ENCODE measurements around the gene SMARCC1.

Gene SMARCC1

DNA sequence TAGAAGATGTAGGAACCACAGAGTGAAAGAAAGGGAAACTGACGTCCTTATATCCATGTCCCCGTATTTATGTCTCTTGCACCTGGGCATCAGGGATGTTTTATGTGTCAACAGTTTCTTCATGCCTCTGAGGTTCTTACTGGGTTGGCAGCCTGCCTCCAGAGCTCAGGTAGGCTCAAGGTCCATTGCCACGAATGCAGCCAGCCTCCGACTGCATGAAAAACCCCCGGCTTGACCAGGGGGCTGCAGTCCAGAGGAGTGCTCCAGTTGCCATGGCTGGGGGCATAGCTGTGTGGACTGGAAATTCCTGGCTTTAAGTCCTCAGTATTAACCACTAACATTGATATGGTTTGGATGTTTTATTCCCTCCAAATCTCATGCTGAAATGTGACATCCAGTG lies 200.3 kb downstream of the SMARCC1 start:
- Histone ChIP-seq H3K4me3 (ENCODE audit: low read length, poor library complexity, severe bottlenecking) (no peak overlapping the region), H3K9me3 (ENCODE audit: insufficient read depth, low read depth, low read length) (no peaks in the 10 kb centered on the region), H3K4me2 (ENCODE audit: low read depth, low read length, poor library complexity, severe bottlenecking) (no peak overlapping the region), H4K20me1 (ENCODE audit: insufficient read depth, low read length, poor library complexity, severe bottlenecking) (no peaks in the 10 kb centered on the region), H3K36me3 (ENCODE audit: insufficient read depth, low read length) (peaks cover 17% of the 10 kb centered on the region; the same call in 1 of the 2 replicates), H2AFZ (ENCODE audit: low read length) (no peak overlapping the region), H3K4me1 (ENCODE audit: insufficient read depth, low read length, poor library complexity, severe bottlenecking) (no peaks in the 10 kb centered on the region), H3K79me2 (ENCODE audit: insufficient read depth, low read length) (no peaks in the 10 kb centered on the region), H3F3A (ENCODE audit: low read depth) (no peaks in the 10 kb centered on the region), H3K27me3 (ENCODE audit: insufficient read depth, low read length, poor library complexity, severe bottlenecking) (no peaks in the 10 kb centered on the region), H3K9ac (ENCODE audit: low read depth, low read length, poor library complexity, severe bottlenecking) (no peak overlapping the region), H3K9me2 (replicated peaks; ENCODE audit: low read depth, low read length) (no peaks in the 10 kb centered on the region)
- TF ChIP-seq, protein P1, sequence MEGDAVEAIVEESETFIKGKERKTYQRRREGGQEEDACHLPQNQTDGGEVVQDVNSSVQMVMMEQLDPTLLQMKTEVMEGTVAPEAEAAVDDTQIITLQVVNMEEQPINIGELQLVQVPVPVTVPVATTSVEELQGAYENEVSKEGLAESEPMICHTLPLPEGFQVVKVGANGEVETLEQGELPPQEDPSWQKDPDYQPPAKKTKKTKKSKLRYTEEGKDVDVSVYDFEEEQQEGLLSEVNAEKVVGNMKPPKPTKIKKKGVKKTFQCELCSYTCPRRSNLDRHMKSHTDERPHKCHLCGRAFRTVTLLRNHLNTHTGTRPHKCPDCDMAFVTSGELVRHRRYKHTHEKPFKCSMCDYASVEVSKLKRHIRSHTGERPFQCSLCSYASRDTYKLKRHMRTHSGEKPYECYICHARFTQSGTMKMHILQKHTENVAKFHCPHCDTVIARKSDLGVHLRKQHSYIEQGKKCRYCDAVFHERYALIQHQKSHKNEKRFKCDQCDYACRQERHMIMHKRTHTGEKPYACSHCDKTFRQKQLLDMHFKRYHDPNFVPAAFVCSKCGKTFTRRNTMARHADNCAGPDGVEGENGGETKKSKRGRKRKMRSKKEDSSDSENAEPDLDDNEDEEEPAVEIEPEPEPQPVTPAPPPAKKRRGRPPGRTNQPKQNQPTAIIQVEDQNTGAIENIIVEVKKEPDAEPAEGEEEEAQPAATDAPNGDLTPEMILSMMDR (conservative IDR thresholded peaks at IDR 0.05; ENCODE audit: low read length) = no peak
- TF ChIP-seq EZH2phosphoT487 (IDR thresholded peaks at IDR 0.05; ENCODE audit: borderline replicate concordance) = no peak

DNA sequence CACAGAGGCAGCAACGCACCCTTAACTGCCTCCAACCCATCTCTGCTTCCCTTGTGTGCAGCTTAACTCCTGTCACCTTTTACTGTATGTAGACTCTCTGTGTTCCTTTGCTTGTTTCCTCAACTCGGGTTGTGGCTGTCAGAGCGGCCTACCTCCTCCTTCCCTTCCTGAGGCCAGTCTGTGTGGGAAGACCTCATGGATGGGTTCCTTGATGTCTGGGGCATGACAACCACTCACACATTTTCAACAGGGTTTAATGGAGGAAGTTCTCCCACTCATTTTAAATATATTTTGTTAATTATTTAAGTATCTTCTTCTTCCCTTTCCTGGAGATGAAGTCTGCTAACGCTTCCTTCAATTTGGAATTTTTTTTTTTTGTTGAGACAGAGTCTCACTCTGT lies 201.2 kb downstream of the SMARCC1 start:
- Histone ChIP-seq H3F3A (ENCODE audit: low read depth) (no peaks in the 10 kb centered on the region), H3K9ac (ENCODE audit: low read depth, low read length, poor library complexity, severe bottlenecking) (no peak overlapping the region), H3K36me3 (ENCODE audit: insufficient read depth, low read length) (peaks cover 7% of the 10 kb centered on the region; the same call in 1 of the 2 replicates), H3K4me2 (ENCODE audit: low read depth, low read length, poor library complexity, severe bottlenecking) (no peak overlapping the region), H3K9me2 (replicated peaks; ENCODE audit: low read depth, low read length) (no peaks in the 10 kb centered on the region), H3K79me2 (ENCODE audit: insufficient read depth, low read length) (no peaks in the 10 kb centered on the region), H3K9me3 (ENCODE audit: insufficient read depth, low read depth, low read length) (no peaks in the 10 kb centered on the region), H3K4me1 (ENCODE audit: insufficient read depth, low read length, poor library complexity, severe bottlenecking) (no peaks in the 10 kb centered on the region), H4K20me1 (ENCODE audit: insufficient read depth, low read length, poor library complexity, severe bottlenecking) (no peaks in the 10 kb centered on the region), H3K27me3 (ENCODE audit: insufficient read depth, low read length, poor library complexity, severe bottlenecking) (no peaks in the 10 kb centered on the region), H2AFZ (ENCODE audit: low read length) (no peak overlapping the region), H3K4me3 (ENCODE audit: low read length, poor library complexity, severe bottlenecking) (no peak overlapping the region)
- TF ChIP-seq, protein P1 (conservative IDR thresholded peaks at IDR 0.05; ENCODE audit: low read length) = no peak
- TF ChIP-seq EZH2phosphoT487 (IDR thresholded peaks at IDR 0.05; ENCODE audit: borderline replicate concordance) = no peak

DNA sequence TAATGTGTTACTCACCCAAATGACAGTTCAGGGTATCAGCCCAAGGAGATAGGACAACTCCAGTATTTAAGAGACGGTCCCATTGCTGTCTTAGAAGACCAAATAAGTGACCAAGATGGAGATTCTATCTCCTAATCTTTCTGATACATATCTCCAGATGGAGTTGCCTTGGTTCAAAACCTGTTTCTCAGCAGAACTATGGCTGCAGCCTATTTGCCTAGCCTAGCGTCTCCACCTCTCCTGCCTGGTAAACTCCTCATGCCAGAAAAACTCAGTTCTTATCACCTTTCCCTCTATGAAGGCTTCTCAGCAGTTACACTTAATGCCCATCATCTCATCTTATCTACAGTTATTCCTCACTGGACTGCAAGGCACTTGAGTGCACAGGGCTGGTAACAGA lies 201.8 kb downstream of the SMARCC1 start:
- H3K4me2 ChIP-seq (ENCODE audit: low read depth, low read length, poor library complexity, severe bottlenecking) = no peak overlapping the region
- no peaks in the 10 kb centered on the region for H4K20me1 ChIP-seq (ENCODE audit: insufficient read depth, low read length, poor library complexity, severe bottlenecking)
- H3K27me3 ChIP-seq (ENCODE audit: insufficient read depth, low read length, poor library complexity, severe bottlenecking) = no peaks in the 10 kb centered on the region
- no peaks in the 10 kb centered on the region for H3K9me3 ChIP-seq (ENCODE audit: insufficient read depth, low read depth, low read length)
- no peaks in the 10 kb centered on the region for H3K4me1 ChIP-seq (ENCODE audit: insufficient read depth, low read length, poor library complexity, severe bottlenecking)
- H3K36me3 ChIP-seq (ENCODE audit: insufficient read depth, low read length) = peaks cover 1% of the 10 kb centered on the region; the same call in 1 of the 2 replicates
- H3K9ac ChIP-seq (ENCODE audit: low read depth, low read length, poor library complexity, severe bottlenecking) = no peak overlapping the region
- no peak overlapping the region for H2AFZ ChIP-seq (ENCODE audit: low read length)
- TF ChIP-seq, protein P1 (conservative IDR thresholded peaks at IDR 0.05; ENCODE audit: low read length) = no peak
- no peaks in the 10 kb centered on the region for H3K9me2 ChIP-seq (replicated peaks; ENCODE audit: low read depth, low read length)
- no peak overlapping the region for H3K4me3 ChIP-seq (ENCODE audit: low read length, poor library complexity, severe bottlenecking)
- no peaks in the 10 kb centered on the region for H3F3A ChIP-seq (ENCODE audit: low read depth)
- no peaks in the 10 kb centered on the region for H3K79me2 ChIP-seq (ENCODE audit: insufficient read depth, low read length)

Data from Loucy (cell line).